HG03135 (cell line): ENCODE results near the gene LEFTY2.
A peak's percentile ranks its signal among the peaks of the same experiment; 100 is the strongest.
"Not testable (repeated sequence)": the region's sequence is repeated elsewhere in the genome, so short reads cannot be mapped to it uniquely, and the experiment has no call there.

ENCODE experiments used
- ATAC-seq: cut with Tn5 transposase; IDR thresholded peaks from one replicate; pipeline ENCODE4 v1.9.1; 2021; ENCODE audit warnings: mild to moderate bottlenecking, moderate library complexity; ENCODE audit not compliant: unreplicated experiment

LEFTY2 gene

DNA sequence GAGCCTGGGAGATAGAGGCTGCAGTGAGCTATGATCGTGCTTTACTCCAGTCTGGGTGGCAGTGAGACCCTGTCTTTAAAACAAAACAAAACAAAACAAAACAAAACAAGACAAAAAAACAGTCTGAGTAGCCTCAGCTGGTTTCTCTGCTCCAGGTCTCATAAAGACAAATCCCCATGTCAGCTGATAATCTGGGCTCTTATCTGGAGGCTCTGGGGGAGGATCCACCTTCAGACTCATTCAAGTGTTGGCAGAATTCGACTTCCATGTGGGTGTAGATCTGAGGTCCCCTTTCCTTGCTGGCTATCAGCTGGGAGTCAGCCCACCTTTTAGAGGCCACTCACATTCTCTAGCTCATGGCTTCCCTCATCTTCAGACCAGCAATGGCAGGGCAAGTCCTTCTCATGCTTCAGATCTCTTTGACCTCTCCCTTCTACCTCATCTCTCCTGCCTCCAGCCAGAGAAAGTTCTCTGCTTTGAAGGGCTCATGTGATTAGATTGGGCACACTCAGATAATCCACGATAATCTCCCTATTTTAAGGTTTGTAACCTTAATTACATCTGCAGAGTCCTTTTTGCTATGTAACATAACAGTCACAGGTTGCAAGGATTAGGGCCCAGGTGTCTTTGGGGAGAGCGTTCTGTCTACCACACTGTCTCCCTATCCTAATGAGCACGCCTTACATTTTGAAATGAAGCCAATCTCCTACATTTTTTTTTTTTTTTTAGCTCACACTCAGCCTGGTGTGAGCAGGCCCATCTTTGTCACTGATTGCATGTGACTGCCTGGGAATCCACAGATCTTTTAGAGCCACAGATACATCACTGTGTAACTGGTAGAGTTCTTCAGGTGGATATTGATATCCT lies 9.5 kb downstream of the LEFTY2 start:
- ATAC-seq, result no peak

DNA sequence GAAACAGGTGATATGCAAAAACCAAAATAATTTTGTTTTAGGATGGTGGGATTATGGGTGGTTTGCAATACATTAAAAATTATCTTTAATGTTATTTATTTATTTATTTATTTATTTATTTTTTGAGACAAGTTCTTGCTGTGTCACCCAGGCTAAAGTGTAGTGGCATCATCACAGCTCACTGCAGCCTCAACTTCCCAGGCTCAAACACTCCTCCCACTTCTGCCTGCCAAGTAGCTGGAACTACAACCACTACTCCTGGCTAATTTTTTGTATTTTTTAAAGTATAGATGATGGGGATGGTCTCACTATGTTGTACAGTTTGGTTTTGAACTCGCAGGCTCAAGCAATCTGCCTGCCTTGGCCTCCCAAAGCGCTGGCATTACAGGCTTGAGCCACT lies 10.5 kb downstream of the LEFTY2 start:
- ATAC-seq, result no peak

- not testable (repeated sequence) for ATAC-seq
Observed at GRCh38 chr1:225929462-225929861, 11.6 kb downstream of the LEFTY2 start.

- no peak for ATAC-seq
Observed at GRCh38 chr1:225928186-225929175, 12.5 kb downstream of the LEFTY2 start.

- no peak for ATAC-seq
Observed at GRCh38 chr1:225926551-225927113, 14.4 kb downstream of the LEFTY2 start.

GRCh38 chr1:225923692-225924555 lies 17.1 kb downstream of the LEFTY2 start, which contains the start of gene PYCR2:
Gene PYCR2, minus strand, starts transcription at chr1:225924250. Its CDS starts 140 bp downstream, at chr1:225924110.
- peak; percentile 99 for ATAC-seq

DNA sequence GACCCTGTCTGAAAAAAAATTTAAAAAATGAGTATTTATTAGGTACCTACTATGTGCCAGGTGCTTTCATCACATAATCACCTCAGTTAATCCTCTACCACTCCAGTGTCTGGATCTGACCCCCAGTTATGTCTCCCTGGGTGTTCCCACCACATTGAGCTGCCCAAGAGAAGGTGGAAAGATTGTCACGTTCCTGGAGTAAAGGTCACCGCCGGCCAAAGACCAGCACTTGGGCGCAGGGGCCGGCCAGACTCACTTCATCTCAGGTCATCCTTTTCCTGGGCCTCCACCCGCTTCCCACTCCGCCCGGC lies 17.7 kb downstream of the LEFTY2 start:
- ATAC-seq, result no peak

DNA sequence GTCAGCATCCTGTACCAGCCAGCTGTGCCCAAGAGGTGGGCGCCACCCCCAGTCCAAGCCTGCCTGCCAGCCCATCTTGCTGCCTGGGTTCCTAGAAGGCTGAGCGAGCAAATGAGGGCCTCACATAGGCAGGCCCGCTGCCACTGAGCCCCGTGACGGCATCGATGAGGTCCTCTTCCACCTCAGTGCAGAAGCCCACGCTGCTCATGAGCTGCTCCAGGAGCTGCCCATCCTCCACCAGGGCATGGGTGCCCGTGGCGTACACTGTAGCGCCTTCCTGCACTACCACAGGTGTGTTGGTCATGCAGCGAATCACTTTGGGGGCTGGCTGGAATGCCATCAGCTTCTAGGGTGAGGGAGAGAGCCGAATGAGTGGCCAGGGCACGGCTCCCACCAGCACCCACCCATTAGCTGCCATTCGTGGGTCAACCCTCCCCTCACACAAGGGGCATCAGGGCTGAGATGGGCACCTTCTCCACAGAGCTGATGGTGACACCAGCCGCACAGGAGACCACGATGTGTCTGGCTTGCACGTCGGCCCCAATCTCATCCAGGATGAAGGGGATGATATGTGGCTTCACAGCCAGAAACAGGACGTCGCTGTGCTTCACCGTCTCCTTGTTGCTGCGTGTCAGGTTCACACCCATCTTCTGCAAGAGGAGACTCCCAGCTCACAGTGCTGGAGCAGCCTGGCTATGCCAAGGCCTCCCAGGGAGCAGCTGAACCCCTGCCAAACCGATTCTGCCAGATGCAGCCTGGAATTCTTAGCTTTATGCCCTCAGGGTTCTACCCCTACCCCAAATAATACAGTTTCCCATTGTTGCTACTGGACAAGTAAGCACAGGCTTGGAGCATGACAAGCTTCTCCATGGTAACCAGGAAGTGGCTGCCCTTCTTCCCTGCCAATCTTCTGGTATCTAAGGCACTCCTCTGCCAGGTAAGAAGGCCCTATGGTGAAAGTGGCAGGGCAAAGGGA lies 19.0 kb downstream of the LEFTY2 start:
- no peak for ATAC-seq

DNA sequence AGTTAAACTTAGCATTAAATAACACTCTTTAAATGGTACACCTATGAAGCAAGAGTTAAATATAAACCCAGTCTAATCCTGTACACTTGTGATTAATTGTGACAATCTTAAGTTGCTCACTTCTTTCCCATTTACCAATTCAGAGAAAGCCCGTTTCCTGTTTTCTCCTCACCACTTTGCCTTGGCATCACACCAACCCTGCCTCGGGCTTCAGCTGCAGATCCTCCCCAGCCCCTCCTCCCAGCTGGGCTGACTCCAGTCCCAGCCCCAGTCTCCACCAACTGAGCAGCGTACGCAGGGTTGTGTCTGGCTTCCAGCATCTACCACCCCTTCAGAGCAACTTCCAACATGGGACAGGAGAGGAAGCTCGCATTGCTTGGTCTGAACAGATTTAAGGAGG lies 21.1 kb downstream of the LEFTY2 start:
- ATAC-seq, result no peak

DNA sequence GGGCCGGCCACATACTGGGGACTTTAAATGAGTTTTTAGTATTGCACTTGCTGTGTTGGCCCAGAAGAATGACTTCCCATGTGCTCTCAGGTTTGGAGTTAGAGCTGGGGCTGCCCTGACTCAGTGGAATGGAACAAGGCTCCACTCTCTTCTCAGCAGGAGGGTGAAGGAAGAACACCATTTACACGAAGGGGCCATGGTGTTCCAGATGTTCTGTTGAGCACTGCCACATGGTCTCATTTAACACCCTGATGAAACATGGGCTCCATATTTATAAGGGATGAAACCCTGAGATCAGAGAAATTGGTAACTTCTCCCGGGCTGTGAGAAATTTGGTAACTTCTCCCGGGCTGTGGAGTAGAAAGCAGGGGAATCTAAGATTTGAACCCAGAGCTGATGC lies 22.7 kb downstream of the LEFTY2 start:
- no peak for ATAC-seq

DNA sequence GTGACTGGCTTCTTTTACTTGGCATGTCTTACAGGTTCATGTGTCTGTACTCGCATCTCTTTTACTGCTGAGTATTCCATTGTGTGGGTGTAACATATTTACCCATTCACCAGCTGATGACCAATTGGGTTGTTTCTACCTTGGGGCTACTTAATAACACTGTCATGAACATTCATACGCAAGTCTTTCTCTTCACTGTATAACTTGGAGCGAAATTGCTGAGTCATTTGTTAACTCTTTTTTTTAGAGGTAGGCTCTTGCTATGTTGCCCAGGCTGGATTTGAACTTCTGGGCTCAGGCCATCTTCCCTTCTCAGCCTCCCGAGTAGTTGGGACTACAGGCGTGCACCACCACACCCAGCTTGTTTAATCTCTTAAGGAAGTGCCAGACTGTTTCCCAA lies 23.5 kb downstream of the LEFTY2 start:
- no peak for ATAC-seq

- no peak for ATAC-seq
Observed at GRCh38 chr1:225917101-225917500, 23.9 kb downstream of the LEFTY2 start.

- no peak for ATAC-seq
Observed at GRCh38 chr1:225915538-225915991, 25.5 kb downstream of the LEFTY2 start.

GRCh38 chr1:225914947-225915346 lies 26.1 kb downstream of the LEFTY2 start:
- no peak for ATAC-seq

DNA sequence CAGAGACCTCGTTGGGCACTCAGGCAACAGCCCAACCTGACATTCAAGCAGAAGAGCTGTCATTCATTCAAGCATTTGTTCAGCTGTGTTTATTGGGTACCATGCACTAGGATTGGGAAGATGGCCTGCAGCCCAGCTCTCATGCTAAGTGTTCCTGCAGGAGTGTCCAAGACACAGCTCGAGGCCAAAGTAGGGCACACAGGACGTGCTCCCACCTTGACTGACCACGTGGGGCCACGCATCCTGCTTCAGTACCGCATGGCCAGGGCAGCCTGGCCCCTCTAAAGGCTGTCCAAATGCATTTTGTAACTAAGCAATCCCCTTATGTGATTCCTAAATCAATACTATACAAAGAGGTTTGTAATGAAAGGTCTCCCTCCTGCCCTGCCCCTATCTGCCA lies 26.6 kb downstream of the LEFTY2 start:
- no peak for ATAC-seq

GRCh38 chr1:225911191-225912130 lies 29.6 kb downstream of the LEFTY2 start:
- ATAC-seq, result no peak

GRCh38 chr1:225909477-225909876 lies 31.5 kb downstream of the LEFTY2 start:
- no peak for ATAC-seq

DNA sequence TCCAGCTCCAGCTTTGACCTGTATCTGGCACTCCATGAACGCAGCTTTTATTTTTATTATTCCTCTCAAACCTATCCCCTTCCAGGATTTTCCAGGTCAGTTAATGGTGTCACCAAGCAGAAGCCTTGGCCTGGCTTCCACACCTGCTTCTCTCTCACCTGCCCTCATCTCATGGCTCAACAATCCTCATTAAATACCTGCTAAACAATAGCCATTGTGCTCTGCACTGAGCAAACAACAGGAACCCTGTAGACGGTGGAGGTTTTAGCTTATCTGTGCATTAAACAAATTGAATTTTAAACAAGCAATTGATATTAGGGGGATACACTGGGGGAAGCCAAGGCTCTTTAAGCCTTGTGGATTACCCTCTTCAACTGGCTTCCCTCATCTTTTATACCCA lies 32.2 kb downstream of the LEFTY2 start:
- ATAC-seq, result no peak
